GM19238 (cell line): Measurements from ENCODE around the gene CUL1.

Experiments used
- DNase-seq: peaks from one replicate; pipeline ENCODE4 v3.0.0; 2011; ENCODE audit warnings: low spot score; ENCODE audit not compliant: insufficient read length

Gene CUL1

GRCh38 chr7:148761499-148762278 is 63.0 kb downstream of the CUL1 start:
- no peak for DNase-seq

DNA sequence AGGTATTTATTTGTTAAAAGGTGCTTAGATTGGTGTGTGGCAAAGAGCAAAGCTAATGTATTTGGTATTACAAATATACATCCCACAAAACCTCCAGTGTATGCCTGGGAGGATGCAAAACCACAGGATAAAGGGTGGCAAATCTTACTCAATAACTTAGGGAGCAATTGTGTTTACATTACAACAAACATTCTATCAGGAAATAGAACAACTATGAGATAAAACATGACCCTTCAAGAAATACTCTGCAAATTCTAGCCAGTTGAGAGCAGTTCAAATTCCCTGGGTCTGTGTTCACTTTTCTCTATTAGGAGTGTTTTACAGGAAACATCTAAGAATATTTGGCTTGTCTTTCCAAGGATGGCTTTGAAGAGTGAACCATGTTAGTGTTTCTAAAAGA is 64.9 kb downstream of the CUL1 start:
- no peak for DNase-seq

- DNase-seq = no peak
Measured at GRCh38 chr7:148770004-148770403, 71.3 kb downstream of the CUL1 start.

- no peak for DNase-seq
Measured at GRCh38 chr7:148772297-148773089, 73.8 kb downstream of the CUL1 start.

GRCh38 chr7:148773334-148773733 is 74.6 kb downstream of the CUL1 start:
- peak; percentile 25 for DNase-seq

GRCh38 chr7:148774471-148774870 is 75.8 kb downstream of the CUL1 start:
- no peak for DNase-seq

- no peak for DNase-seq
Measured at GRCh38 chr7:148782757-148783456, 84.2 kb downstream of the CUL1 start.

DNA sequence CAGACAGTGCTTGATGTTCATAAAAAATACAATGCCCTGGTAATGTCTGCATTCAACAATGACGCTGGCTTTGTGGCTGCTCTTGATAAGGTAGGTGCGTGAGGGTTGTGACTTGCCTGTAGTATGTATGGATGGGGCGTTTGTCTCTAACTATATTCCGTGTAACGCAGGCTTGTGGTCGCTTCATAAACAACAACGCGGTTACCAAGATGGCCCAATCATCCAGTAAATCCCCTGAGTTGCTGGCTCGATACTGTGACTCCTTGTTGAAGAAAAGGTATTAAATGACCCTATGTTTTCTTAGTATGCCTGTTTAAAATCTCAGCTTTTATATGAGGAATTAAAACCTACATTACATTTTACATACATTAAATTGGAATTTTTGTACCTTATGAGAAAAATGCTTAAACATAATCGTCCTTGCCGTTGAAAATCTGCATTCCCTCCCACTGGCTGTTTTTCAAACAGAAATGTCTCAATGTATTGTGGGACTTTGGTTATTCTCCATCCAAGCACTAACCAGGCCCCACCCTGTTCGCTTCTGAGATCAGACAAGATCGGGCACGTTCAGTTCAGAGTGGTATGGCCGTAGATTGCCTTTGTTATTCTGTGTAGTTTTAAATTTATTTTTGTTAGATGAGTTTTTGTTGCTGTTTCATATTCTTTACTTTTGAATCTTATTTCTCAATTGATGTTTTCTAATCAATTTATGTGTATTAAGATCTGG is 85.3 kb downstream of the CUL1 start:
- no peak for DNase-seq

DNA sequence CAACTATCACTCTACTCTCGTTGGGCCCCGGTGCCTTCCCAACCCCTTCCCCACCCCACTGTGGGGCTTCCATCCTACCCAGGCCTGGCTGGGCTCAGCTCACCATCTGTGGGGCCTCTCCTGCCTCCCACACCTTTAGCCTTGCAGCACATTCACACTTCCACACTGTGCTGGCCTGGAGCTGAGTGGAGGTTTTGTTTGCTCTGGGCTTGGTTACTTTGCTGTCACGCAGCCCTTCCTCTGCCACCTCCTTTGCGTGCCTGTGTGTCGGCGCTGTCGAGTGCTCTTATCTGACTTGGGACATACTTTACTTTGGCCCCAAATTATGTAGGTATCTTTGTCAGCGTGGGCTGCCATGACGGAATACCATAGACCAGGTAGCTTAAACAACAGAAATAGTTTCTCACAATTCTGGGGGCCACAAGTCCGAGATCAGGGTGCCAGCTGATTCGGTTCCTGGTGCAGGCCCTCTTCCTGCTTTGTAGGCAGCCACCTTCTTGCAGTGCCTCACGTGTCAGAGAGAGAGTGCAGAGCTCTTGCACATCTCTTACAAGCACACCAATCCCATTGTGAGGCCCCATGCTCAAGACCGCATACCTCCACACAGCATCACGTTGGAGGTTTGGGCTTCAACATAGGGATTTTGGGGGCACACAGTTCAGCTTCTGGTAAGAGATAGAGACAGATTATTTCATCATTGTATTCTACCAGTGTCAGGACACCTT is 89.0 kb downstream of the CUL1 start:
- DNase-seq = no peak

- DNase-seq = no peak
Measured at GRCh38 chr7:148789220-148789619, 90.5 kb downstream of the CUL1 start.

DNA sequence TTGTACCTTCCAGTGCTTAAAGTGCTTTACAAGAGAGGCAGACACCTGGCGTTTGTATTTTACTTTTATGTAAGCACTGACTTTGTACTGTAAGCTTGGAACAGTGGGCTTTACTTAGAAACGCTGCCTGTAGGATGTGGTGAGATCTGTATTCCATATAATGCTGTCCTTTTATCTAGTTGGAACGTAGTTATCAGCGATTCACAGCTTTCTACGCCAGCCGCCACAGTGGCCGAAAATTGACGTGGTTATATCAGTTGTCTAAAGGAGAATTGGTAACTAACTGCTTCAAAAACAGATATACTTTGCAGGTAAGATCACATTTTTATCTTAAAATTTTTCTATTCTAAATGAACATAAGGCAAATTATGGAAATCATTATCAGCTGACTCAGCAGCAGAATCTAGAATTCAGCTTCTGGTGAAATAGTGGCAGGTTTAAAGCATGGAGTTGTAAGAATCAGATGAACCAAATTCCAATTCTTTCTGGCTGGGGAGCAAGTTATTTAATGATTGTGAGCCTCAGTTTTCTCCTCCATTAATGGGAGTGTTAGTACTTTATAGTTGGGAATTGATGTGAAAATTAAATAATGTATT is 91.5 kb downstream of the CUL1 start:
- no peak for DNase-seq

DNA sequence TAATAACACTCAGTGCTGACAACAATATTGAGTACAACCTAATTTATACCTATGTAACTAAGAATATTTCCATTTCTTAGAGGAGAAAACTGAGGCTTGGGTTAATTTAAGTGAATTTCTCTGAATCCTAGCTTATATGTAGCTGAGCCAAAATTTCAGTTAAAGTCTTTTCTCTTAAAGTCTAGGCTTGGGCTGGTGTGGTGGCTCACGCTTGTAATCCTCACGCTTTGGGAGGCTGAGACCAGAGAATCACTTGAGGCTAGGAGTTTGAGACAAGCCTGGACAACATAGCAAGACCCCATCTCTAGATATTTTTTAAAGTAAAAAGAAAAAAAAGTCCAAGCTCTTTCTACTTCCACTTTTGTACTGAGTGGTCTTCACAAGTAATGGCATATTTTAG is 92.1 kb downstream of the CUL1 start:
- no peak for DNase-seq

DNA sequence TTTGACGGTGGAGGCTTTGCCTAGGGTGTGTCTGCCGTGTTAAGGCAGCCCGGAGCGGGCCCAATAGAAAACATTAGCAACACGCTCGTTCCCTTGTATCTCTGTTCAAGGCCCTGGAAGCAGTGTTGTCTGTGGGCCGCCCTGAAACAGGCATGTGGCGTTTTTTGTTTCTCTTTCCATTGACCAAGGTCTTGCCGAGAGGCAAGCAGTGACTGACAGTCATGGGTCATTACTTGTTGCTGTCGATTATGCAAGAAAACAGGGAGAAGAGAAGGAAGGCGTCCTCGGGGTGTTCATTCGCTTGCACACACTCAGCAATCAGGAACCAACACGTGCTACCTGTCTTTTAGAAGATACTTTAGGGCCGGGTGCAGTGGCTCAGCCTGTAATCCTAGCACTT is 92.8 kb downstream of the CUL1 start:
- DNase-seq = no peak

- no peak for DNase-seq
Measured at GRCh38 chr7:148793590-148793989, 94.9 kb downstream of the CUL1 start.

- DNase-seq = no peak
Measured at GRCh38 chr7:148794476-148794875, 95.8 kb downstream of the CUL1 start.

DNA sequence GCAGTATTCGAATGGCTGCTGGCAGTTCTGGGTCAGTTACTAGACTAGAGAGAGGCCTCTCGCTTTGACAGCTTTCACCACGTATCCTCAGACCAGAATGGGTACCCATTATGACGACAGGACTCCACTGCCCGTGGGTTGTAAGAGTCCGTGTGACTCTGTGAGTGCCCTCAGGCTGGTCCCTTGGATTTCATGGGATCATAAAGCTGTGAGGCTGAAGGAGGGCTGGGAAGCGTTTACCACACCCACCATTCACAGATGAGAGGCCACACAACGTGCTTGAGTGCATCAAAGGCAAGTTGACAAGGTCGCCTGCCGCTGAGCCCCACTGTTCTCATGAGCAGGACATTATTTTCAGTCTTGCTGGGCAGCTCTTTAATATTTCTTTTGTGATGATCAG is 98.1 kb downstream of the CUL1 start:
- DNase-seq = no peak

DNA sequence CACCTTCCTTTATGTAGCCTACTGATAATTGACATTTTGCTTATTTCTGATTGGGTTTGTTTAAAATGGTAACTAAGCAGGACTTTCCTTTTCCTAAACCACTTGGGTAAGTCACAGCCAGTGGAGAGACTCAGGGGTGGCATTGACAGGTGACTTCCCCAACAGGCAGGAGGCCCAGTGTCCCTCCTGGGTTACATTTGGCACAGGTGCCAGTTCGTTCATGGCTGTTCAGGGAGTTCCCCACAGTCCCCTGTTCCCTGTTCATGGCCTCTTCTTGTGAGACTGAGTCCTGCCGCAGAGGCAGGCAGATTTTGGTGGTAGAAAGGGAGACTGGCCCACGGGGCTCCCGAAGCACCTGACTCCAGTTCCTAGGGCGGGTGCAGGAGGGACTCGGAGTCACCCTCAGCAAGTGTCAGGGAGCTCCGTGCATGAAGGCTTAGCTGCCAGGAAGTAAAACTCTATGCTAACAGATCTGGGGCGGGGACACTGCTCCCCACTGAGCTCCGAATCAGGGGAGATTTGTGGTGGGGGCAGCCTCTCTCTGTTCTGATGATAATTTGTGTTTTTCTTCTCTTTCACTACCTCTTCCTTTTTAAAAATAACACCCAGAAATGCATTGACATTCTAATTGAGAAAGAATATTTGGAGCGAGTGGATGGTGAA is 101.3 kb downstream of the CUL1 start:
- no peak for DNase-seq

GRCh38 chr7:148800677-148801076 is 102.0 kb downstream of the CUL1 start:
- no peak for DNase-seq

GRCh38 chr7:148802101-148802493 is 103.4 kb downstream of the CUL1 start:
- DNase-seq = no peak

GRCh38 chr7:148803094-148803493 is 104.4 kb downstream of the CUL1 start:
- no peak for DNase-seq
